OCI-LY3 (cell line): ENCODE data around the gene MGME1.

Experiments
- EZH2phosphoT487 ChIP-seq: fragments of 200-600 bp; shearing (Covaris generic); IDR thresholded peaks from 2 replicates; pipeline ENCODE4 v1.6.1; 2018; ENCODE audit warnings: antibody characterized with exemption, mixed run types, low read depth
- TF ChIP-seq, protein P1 (sequence below): fragments of 200-600, 300-600 bp; sonication (generic); IDR thresholded peaks from 2 replicates; pipeline ENCODE4 v1.5.1; 2014; ENCODE audit warnings: antibody characterized with exemption, low read length, low read depth

DNA sequence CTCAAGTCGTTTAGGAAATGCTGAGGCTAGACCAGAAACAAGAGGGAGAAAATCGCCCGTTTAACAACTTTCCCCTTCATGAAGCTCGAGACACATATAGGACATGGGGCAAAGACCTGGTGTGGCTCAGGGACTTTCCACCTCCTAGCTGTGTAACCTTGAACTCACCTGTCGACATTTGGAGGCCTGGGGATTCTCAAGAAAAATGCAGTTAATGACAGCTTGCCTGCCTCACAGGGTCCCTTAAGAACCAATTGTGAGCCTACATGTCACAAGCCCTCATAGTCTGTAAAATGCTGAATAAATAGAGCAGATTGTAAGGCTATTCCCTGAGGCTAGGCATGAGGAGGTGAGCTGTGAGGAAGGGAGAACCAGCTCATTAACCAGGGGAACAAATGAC, 35.1 kb downstream of the MGME1 start:
- TF ChIP-seq, protein P1, sequence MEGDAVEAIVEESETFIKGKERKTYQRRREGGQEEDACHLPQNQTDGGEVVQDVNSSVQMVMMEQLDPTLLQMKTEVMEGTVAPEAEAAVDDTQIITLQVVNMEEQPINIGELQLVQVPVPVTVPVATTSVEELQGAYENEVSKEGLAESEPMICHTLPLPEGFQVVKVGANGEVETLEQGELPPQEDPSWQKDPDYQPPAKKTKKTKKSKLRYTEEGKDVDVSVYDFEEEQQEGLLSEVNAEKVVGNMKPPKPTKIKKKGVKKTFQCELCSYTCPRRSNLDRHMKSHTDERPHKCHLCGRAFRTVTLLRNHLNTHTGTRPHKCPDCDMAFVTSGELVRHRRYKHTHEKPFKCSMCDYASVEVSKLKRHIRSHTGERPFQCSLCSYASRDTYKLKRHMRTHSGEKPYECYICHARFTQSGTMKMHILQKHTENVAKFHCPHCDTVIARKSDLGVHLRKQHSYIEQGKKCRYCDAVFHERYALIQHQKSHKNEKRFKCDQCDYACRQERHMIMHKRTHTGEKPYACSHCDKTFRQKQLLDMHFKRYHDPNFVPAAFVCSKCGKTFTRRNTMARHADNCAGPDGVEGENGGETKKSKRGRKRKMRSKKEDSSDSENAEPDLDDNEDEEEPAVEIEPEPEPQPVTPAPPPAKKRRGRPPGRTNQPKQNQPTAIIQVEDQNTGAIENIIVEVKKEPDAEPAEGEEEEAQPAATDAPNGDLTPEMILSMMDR, result no peak
- TF ChIP-seq EZH2phosphoT487, result no peak
